ENCODE data around the gene AMELX.

Gene AMELX

GRCh38 chrX:11293113-11293512 is at the start of gene AMELX:
TSS of gene AMELX (plus strand) at chrX:11293413. CDS start at chrX:11294789, 1,376 bp downstream.
- DNase-seq: no peak

GRCh38 chrX:11244636-11245035 is 48.6 kb upstream of the AMELX start:
- no peak for DNase-seq

DNA sequence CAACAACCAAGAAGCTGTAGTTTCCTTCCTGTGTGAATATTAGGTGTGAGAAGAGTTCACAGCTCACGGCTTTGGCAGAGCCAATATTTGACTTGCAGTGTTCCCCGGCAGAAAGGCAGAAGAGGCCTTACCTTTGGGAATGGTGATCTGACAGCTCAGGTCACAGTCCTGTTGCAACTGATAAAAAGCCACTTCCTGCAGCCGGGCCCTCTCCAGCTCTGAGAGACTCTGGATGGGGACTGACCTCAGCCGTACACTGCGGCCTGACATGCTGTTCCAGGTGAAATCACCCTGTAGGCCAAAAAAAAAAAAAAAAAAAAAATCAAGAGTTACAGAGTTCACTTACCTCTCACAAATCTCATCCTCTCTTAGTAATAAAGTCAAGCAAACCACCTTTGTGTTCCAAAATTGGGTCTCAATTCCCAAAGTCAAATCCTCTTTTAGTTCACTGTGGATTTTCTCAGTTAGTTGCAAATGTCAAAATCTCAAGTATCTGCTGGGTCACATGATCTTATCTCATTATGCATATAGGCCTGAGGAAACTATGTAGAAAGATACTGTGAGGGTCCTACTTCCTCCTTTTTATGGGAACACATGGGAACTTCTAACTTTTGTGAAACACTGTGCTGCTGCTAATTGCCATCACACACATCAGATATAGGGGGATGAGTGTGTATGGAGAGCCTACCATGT is 38.6 kb upstream of the AMELX start:
- DNase-seq: no peak

DNA sequence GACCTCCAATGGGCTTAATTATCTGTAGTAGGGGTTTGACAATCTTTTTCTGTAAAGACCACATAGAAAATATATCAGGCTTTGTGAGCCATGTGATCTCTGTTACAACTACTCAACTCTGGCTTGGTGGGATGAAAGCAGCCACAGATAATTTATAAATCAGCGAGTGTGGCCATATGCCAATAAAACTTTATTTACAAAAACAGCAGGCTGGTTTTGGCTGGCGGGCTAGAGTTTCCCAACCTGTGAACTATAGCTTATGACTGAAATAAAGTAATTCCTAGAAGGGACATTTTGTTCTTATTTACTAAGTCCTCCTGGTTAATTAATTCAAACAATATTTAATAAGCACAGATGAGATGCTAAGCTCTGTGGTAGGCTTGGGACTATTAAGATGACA is 35.9 kb upstream of the AMELX start:
- DNase-seq: no peak

GRCh38 chrX:11257711-11258110 is 35.5 kb upstream of the AMELX start:
- DNase-seq: no peak

DNA sequence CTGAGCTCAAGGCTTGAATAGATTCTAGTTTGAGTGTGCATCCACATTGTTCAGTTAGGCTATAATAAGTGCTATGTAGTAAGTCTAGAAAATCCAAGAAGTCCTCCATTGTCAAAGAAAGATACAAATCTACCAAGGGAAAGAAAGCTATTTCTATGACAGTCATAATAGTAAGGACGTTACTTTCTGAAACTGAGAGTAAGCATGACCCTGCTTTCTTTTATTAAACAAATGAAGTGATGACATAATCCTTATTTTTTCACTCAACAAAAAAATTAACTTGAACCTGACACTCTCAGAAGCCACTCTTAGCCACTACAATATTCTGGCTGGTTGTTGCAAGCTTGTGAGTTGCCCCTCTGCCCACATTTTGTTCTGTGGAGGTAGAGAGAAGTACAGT is 33.8 kb upstream of the AMELX start:
- DNase-seq: no peak

DNA sequence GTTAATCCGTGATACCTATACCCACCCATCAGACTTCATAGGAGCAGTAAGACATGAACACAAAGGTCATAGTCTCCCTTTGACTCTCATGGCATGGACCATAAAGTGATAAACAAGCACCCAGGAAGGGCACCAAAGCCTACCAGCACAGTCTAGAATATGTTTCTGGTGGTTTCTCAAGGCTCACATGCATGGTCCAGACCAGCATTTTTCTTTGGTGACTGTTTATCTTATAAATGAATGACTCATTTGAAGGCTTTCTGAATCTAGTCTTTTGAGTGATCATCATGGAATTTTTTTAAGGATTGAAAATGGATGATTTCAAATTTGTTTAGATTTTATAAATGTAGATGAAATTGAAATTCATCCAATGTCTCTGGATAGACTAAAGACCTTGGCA is 32.0 kb upstream of the AMELX start:
- DNase-seq: no peak

- no peak for DNase-seq
These were observed 28.3 kb upstream of the AMELX start for GRCh38 chrX:11264925-11265324.

DNA sequence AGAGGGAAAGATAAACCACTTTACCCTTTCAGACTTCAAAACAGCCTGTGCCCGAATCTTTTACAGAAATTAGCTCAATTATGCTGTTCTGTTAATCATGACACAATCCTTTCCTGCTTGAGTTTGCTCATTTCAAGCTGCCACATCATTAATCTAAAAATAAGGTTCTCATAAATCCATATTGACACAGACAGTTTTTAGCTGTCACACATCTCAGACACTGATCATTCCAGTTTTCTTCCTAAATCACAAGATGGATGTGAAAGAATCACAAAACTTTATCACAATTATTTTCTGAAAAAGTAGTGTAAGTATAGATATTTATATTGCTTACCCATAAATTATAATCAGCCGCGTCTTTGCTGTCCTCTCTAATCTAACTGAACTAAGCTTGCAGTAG is 27.9 kb upstream of the AMELX start:
- no peak for DNase-seq

GRCh38 chrX:11266573-11267003 is 26.6 kb upstream of the AMELX start:
- no peak for DNase-seq

DNA sequence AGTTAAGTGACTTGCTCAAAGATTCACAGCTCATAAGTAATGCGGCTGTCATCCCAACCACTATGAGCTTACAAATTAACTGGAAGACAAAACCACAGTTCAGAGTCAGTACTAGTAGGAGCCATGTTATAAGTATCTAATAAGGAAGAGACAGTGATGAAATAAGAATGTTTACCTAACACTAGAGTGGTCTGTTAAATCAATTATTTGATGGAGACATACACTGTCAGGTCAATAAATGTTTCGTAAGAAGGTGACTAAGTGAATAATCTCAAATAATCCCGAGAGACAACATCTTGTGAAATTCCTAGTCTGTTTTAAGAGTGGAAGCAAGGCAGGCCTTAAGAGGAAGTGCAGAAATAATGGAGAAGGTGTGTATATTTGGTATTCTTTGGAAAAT is 25.8 kb upstream of the AMELX start:
- no peak for DNase-seq

DNA sequence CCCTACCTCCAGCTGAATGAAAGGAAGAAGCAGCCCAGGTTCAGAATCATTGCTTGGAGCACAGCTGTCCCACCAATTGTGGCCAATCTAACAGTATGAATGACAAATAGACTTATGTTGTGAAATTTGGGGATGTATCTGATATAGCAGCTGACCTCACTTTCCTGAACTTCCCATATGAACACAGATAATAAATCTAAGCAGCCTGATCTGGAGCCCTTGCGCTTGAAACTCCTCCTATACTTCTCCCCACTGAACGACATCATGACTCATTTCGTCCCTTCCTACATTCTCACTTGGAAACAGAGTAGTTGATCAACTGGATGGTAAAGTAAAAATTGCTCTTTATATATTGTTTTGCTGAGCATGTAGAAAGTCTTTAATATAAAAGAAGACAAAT is 24.2 kb upstream of the AMELX start:
- DNase-seq: no peak

DNA sequence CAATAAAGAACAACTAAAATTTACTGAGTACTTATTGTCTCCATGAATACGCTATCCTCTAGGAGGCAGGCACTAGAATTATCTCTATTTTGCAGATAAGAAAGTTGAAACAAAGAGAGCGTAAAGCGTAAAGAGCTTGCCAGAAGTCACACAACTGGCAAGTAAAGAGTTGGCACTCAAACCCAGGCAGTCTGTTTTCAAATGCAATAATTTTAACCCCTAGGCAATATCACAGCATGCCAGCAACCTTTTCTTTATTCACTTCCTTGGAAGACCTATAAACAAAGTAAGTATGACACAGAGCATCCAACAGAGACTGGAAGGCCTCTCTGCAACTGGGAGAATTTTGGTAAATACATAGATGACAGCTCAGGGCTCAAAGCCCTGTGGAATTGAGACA is 23.2 kb upstream of the AMELX start:
- no peak for DNase-seq

DNA sequence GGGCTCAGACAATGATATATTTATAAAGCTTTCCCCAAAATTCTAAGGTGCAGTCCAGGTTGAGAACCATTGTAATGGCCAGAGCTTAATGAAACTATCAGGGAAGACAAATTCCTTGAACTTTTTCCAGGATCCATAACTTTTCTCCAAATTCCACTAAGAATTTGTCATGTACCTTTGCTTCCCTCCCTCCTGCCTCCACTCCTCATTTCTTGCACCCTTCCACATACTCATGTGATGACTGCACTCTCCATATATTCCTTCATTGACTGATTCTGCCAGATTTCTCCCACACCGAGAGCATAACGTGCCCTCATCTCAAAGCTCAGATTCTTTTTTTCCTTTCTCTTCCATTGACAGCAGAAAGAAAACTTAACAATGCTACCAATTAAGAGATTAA is 20.9 kb upstream of the AMELX start:
- no peak for DNase-seq

GRCh38 chrX:11272863-11273262 is 20.4 kb upstream of the AMELX start:
- DNase-seq: no peak

DNA sequence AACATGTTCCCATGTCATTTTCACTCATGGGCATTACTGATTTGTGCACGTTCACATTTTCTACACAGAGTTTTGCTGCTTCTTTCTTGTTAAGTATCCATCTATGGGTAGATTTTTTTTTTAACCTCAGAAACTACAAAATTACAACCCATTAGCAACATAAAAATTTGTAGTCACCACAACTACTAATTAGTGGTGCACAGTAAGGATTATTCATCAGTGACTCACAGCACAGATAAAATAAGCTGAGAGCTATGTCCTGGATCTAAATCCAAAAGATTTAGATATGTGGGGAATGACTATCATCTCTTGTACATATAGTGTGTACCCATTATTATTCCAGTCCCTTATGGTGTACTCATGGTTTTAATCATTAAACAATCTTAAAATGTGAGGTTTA is 19.7 kb upstream of the AMELX start:
- no peak for DNase-seq

DNA sequence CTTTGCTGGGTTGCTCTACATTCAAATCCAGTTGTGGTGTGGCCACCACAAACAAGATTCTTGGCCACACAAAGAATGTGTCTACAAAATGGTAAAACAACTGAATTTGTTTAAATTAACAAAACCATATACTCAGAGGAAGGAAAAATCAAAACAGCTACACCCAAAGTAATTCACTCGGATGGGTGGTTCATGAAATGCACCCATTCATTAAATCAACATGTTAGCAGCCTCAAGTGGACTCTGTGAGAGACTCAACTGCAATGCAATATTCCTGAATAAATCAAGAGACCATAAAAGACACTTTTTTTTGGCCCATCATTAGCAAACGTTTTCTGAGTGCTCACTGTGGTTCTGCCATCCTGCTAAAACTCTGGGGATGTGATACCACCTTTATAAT is 11.2 kb upstream of the AMELX start:
- no peak for DNase-seq

DNA sequence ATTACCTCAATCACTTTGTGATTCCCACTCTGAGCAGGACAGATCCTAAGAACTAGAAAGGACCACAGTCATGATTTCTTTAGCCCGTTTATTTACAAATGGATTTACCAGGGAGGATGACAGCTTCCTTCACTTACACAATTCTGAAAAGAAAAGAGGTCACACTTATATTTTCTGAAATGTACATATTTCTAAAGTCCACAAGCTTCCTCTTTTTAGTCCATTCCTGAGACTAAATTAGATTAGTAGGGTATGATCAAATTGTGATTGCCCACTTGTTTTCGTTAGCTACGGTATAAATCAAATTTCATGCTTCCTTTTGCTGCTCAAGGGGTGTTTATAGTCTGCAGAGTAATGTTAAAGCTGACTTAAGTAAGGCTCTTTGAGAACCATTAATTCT is 7.6 kb upstream of the AMELX start:
- no peak for DNase-seq

- DNase-seq: no peak
These were observed 5.7 kb upstream of the AMELX start for GRCh38 chrX:11287505-11287904.

DNA sequence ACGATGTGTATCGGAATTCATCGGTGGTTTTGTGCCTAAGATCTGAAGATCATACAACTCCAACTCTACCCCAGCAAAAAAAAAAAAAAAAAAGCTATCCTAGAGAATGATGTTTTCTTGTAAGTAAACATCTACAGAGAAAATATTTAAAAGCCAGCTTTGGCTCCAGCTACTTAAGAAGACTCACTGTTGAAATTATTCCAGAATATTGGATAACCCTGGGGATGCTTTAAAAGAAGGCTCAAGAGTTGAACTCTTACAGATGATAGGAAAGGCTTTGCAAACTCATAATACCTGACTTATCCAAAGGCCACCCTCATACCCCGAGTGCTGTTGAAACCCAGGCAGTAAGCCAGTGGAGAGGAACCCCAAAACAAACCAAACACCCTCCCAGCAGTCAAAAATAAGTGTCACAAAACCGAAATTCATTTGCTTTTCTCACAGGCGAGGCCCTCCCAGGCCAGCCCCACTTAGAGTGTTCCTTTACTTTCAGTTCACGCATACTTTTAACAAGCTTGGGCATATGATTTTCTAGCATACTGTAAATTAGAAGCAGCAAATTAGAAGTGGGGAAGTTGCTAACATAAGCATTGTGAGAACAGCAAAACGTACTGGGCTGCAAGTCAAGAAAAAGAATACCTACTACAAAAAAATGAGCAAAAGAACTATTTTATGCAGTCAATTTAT is 2.7 kb upstream of the AMELX start:
- no peak for DNase-seq

DNA sequence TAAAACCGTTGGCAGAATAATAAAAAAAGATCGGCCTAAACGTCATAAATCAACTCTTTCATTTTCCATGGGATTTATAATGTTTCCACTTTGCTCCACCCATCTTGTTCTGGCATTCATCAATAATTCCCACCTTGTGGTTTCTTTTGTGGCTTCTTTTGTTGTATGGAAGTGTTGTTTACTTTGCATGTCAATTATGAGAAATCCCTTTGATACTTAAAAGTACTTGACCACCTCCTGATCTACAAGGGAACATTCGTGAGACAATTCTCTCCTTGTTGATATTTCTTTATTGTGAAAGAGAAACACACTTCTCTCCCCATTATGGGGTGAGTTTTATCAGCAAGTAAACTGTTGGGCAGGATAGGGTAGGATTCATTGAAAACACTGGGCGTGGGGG is 2.8 kb downstream of the AMELX start:
- DNase-seq: peak in 1 of 2 experiments; percentile 9

DNA sequence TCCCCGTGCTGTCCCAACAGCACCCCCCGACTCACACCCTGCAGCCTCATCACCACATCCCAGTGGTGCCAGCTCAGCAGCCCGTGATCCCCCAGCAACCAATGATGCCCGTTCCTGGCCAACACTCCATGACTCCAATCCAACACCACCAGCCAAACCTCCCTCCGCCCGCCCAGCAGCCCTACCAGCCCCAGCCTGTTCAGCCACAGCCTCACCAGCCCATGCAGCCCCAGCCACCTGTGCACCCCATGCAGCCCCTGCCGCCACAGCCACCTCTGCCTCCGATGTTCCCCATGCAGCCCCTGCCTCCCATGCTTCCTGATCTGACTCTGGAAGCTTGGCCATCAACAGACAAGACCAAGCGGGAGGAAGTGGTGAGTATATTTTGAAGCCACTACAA is 5.4 kb downstream of the AMELX start:
- no peak for DNase-seq

GRCh38 chrX:11304829-11305228 is 11.6 kb downstream of the AMELX start:
- DNase-seq: no peak

DNA sequence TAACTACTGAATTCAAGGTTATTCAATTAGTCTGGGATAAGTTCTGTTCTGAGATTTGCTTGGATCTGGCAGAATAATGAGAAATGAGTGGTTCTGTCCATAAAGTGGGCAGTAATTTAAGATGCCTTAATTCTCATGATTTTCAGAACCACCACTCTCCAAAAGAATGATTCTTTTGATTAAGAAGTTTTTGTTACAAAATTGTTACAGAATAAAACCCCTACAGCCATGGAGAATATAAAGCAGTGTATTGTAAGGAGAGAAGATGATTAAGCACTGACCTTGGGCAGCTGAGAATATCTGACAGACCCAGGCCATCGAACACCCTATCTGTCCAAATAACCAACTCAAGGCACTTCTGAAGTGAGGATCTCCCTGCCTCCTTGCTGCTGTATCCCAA is 12.4 kb downstream of the AMELX start:
- DNase-seq: no peak

DNA sequence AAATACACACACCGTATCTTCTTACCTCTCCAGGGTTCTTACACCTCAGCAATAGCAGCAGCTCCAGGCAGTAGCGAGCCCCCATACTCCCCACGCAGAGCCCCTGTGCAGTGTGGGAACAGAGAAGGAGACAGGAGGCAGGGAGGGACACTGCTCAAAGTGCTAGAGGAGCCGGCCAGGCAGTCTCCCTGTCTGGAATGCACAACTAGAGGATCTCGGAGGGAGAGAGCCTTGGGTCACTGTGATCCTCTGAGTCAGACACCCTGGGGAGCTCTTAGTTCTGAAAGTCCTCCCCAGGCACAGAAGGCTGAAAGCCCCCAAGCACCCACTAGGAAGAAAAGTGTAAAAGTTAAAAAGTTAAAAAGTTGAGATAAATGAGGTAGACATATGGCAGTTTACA is 16.0 kb downstream of the AMELX start:
- DNase-seq: no peak
